ENCODE results near the gene GMCL1. TPM values are rescaled to one million over a fixed set of nuclear protein-coding genes. Genes with fewer than 3 reads are reported as not detected.

GMCL1 gene
- polyA plus RNA-seq, 1 experiment = 2.1 TPM

- no peaks in the 10 kb centered on the region for H3K27me3 ChIP-seq (ENCODE audit: control insufficient read depth, insufficient read depth, low read length)
- no peaks in the 10 kb centered on the region; the same call in 1 of the 2 replicates for H3K36me3 ChIP-seq (ENCODE audit: control insufficient read depth, insufficient read depth, low read length)
- POLR2A ChIA-PET = no interaction called here
- no peak for DNase-seq (ENCODE audit: low read depth)
- CTCF ChIA-PET = interaction anchor here (1.4 to 1.9 kb wide), 3 partner anchors 24 to 66 kb away, joined by 3 to 9 read pairs (median 6); no protein-coding TSS in a partner anchor
- H3K4me3 ChIP-seq (ENCODE audit: low read depth, low read length) = no peak overlapping the region
- TF ChIP-seq CTCF (IDR thresholded peaks at IDR 0.05; ENCODE audit: insufficient read depth, low read depth, low read length) = no peak
Observed at GRCh38 chr2:69791045-69791444, 38.4 kb upstream of the GMCL1 start.

GRCh38 chr2:69796174-69796573 is 33.3 kb upstream of the GMCL1 start:
- no peak overlapping the region for H3K4me3 ChIP-seq (ENCODE audit: low read depth, low read length)
- no peak for TF ChIP-seq CTCF (IDR thresholded peaks at IDR 0.05; ENCODE audit: insufficient read depth, low read depth, low read length)
- no peaks in the 10 kb centered on the region for H3K27me3 ChIP-seq (ENCODE audit: control insufficient read depth, insufficient read depth, low read length)
- no peak for DNase-seq (ENCODE audit: low read depth)
- ChIA-PET POLR2A (no interaction called here), CTCF (interaction anchor here (0.9 kb wide), 1 partner anchor 51 kb away, joined by 3 read pairs; no protein-coding TSS in a partner anchor)
- H3K36me3 ChIP-seq (ENCODE audit: control insufficient read depth, insufficient read depth, low read length) = no peaks in the 10 kb centered on the region

- DNase-seq (ENCODE audit: low read depth) = no peak
- Histone ChIP-seq H3K36me3 (ENCODE audit: control insufficient read depth, insufficient read depth, low read length) (no peaks in the 10 kb centered on the region), H3K27me3 (ENCODE audit: control insufficient read depth, insufficient read depth, low read length) (no peaks in the 10 kb centered on the region), H3K4me3 (ENCODE audit: low read depth, low read length) (no peak overlapping the region)
- CTCF ChIA-PET = interaction anchor here (0.9 to 1.0 kb wide), 2 partner anchors 19 to 52 kb away, joined by 3 to 5 read pairs; no protein-coding TSS in a partner anchor
- POLR2A ChIA-PET = no interaction called here
- TF ChIP-seq CTCF (IDR thresholded peaks at IDR 0.05; ENCODE audit: insufficient read depth, low read depth, low read length) = no peak
Observed at GRCh38 chr2:69797235-69797634, 32.2 kb upstream of the GMCL1 start.

GRCh38 chr2:69797836-69798289 is 31.6 kb upstream of the GMCL1 start:
- DNase-seq (ENCODE audit: low read depth) = no peak
- ChIA-PET CTCF (no interaction called here), POLR2A (no interaction called here)
- no peak for TF ChIP-seq CTCF (IDR thresholded peaks at IDR 0.05; ENCODE audit: insufficient read depth, low read depth, low read length)
- no peak overlapping the region for H3K4me3 ChIP-seq (ENCODE audit: low read depth, low read length)
- no peaks in the 10 kb centered on the region for H3K36me3 ChIP-seq (ENCODE audit: control insufficient read depth, insufficient read depth, low read length)
- no peaks in the 10 kb centered on the region for H3K27me3 ChIP-seq (ENCODE audit: control insufficient read depth, insufficient read depth, low read length)

- Histone ChIP-seq H3K36me3 (ENCODE audit: control insufficient read depth, insufficient read depth, low read length) (no peaks in the 10 kb centered on the region), H3K27me3 (ENCODE audit: control insufficient read depth, insufficient read depth, low read length) (no peaks in the 10 kb centered on the region), H3K4me3 (ENCODE audit: low read depth, low read length) (peak overlapping the region; percentile 33)
- ChIA-PET CTCF (interaction anchor here (0.9 to 3.2 kb wide), 2 partner anchors 18 to 74 kb away, joined by 4 to 23 read pairs; no protein-coding TSS in a partner anchor), POLR2A (no interaction called here)
- no peak for DNase-seq (ENCODE audit: low read depth)
- TF ChIP-seq CTCF (IDR thresholded peaks at IDR 0.05; ENCODE audit: insufficient read depth, low read depth, low read length) = no peak
Observed at GRCh38 chr2:69798290-69798908, 31.1 kb upstream of the GMCL1 start.
